H1 (cell line): ENCODE results near the gene SAG. TPM values are rescaled to one million over a fixed set of nuclear protein-coding genes. Genes with fewer than 3 reads are reported as not detected.

Source experiments
- CBX5 ChIP-seq: fragments of 300-800, 300-1000 bp; sonication (generic); IDR thresholded peaks from 2 replicates; pipeline ENCODE4 v1.7.1; 2016; ENCODE audit warnings: antibody characterized with exemption, low read length, low read depth
- CEBPB ChIP-seq: IDR thresholded peaks from 2 replicates; pipeline ENCODE4 v1.6.1; 2012; ENCODE audit warnings: low read depth, low read length
- GABPA ChIP-seq: IDR thresholded peaks from 2 replicates; pipeline ENCODE4 v1.6.1; 2011; ENCODE audit warnings: mild to moderate bottlenecking, low read length, moderate library complexity, borderline replicate concordance; ENCODE audit not compliant: insufficient read depth
- polyA plus RNA-seq, 7 experiments: library from polyadenylated mRNA; depleted of rRNA in 3 of 7; stranded (reverse) in 5 of 7; unstranded in 2 of 7; fragments of >200 nt in 5 of 7; fragments of 200-250 nt in 2 of 7; gene quantifications; 1 replicate in 5 of 7; 2 replicates in 1 of 7; 4 replicates in 1 of 7; pipeline versions ENCODE4 v1.2.1 to v1.2.3, GENCODE V29; 2011 to 2013; ENCODE audit warnings: missing spikeins in 2 of 7, mixed read lengths in 2 of 7
- total RNA-seq: library from RNA; stranded (reverse); fragmentation: NEBNext Ultra II Directional; extraction: Animal tissue kit (Norgen Biotek cat#: 25700); gene quantifications from 2 replicates; pipeline ENCODE4 v1.2.1, GENCODE V29; 2021
- TF ChIP-seq, protein P1 (sequence below): IDR thresholded peaks from 2 replicates; pipeline ENCODE4 v1.6.1; 2012; ENCODE audit warnings: inconsistent platforms

The SAG gene
- total and polyA plus RNA-seq, 2 of the 8 experiments (the other 6 are each of a cell fraction or from before 2014, with no cell fraction given): not detected

GRCh38 chr2:233317196-233317943 lies 9.8 kb downstream of the SAG start (continued):
- TF ChIP-seq, protein P1, sequence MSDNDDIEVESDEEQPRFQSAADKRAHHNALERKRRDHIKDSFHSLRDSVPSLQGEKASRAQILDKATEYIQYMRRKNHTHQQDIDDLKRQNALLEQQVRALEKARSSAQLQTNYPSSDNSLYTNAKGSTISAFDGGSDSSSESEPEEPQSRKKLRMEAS: no peak
- no peak for TF ChIP-seq GABPA
- TF ChIP-seq CEBPB: no peak
- TF ChIP-seq CBX5: no peak
